Measurements from ENCODE around the gene CBX7. TPM values are rescaled to one million over a fixed set of nuclear protein-coding genes. Genes with fewer than 3 reads are reported as not detected.

The CBX7 gene
- total and polyA plus RNA-seq, 2 donors (not counting 3 experiments of a cell fraction or from before 2014, with no cell fraction given): 3.4 to 7.1 TPM

DNA sequence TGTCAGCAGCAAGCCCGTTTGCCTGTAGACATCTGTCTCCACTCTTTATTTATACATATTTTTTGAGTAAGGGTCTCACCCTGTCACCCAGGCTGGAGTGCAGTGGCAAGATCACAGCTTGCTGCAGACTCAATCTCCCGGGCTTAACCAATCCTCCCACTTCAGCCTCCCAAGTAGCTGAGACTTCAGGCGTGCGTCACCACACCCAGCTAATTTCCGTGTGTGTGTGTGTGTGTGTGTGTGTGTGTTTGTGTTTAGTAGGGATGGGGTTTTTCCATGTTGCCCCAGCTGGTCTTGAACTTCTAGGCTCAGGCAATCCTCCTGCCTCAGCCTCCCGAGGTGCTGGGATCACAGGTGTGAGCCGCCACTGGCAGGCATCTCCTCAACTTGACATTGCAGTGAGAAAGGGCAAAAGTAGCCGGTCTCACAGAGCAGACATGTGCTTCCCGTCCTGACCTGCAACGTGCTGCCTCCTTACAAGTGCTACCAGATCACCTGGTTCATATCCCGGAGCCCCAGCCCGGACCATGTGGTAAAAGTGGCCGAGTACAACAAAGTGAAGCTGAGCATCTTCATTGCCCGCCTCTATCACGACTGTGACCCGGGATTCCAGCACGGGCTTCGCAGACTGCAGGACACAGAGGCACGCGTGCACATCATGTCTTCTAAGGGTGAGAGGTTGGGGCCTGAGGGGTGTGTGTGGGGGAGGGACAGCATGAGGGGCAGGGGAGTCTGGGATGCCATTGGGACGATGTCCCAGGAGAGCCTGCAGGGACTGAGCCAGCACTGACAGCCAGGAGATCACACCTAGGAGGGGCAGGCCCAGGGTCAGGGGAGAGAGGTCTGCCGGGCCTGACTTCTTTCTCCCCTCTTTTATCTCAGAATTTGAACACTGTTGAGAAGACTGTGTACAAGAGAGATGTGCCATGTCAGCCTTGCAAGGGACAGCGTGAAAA lies 61.1 kb downstream of the CBX7 start:
- H3K9me1 ChIP-seq (replicated peaks; ENCODE audit: control insufficient read depth, extremely low read depth, insufficient read depth, low read length): no peaks in the 10 kb centered on the region
- H3K79me2 ChIP-seq (ENCODE audit: control insufficient read depth, insufficient read depth, low read length): no peaks in the 10 kb centered on the region
- peaks cover 0 to 4% of the 10 kb centered on the region in 2 experiments for H3K27me3 ChIP-seq (ENCODE audit: control insufficient read depth in 2 of 2, insufficient read depth in 2 of 2, low read length in 2 of 2)
- H3K27ac ChIP-seq (ENCODE audit: insufficient read depth, low read depth, low read length): no peak overlapping the region
- ChIA-PET CTCF (no interaction called here), POLR2A (no interaction called here)
- no peak overlapping the region for H3K9ac ChIP-seq (replicated peaks; ENCODE audit: extremely low read depth, insufficient read depth, low read length)
- intact Hi-C loops (cut with micrococcal nuclease): no loop called here
- H3K9me3 ChIP-seq (replicated peaks; ENCODE audit: control insufficient read depth, insufficient read depth, low read length): no peaks in the 10 kb centered on the region
- H3K4me3 ChIP-seq (replicated peaks in 1 of 3; ENCODE audit: insufficient read depth in 1 of 3, low read depth in 1 of 3, low read length in 3 of 3): no peak overlapping the region
- DNase-seq (ENCODE audit: low read depth, low spot score) (no peak), FAIRE-seq (no peak)
- H3K4me2 ChIP-seq (ENCODE audit: insufficient read depth, low read length): no peak overlapping the region
- H3K36me3 ChIP-seq (ENCODE audit: control insufficient read depth in 2 of 2, extremely low read depth in 1 of 2, insufficient read depth in 2 of 2, low read length in 2 of 2): no peaks in the 10 kb centered on the region
- dilution Hi-C loops (cut with MboI; ENCODE audit: extremely low pct_ligation_motif_present, low sequenced_read_pairs): no loop called here
- no peaks in the 10 kb centered on the region for H3K4me1 ChIP-seq (ENCODE audit: control insufficient read depth, extremely low read depth, insufficient read depth, low read length)
- no peak overlapping the region for H2AFZ ChIP-seq (ENCODE audit: low read depth, low read length)
- no TSS peak for BruUV-seq (replicated peaks)
- H4K20me1 ChIP-seq (replicated peaks; ENCODE audit: control insufficient read depth, extremely low read depth, insufficient read depth, low read length): no peaks in the 10 kb centered on the region
- TF ChIP-seq POLR2AphosphoS5 (IDR thresholded peaks at IDR 0.05; ENCODE audit: insufficient read depth, low read depth, low read length) (no peak), CTCF (IDR thresholded peaks at IDR 0.05; ENCODE audit: extremely low read depth in 1 of 2, insufficient read depth in 1 of 2, low read depth in 1 of 2, low read length in 2 of 2) (no peak), FOS (IDR thresholded peaks at IDR 0.05; ENCODE audit: borderline replicate concordance, insufficient read depth, low read length) (no peak), MAX (IDR thresholded peaks at IDR 0.05; ENCODE audit: insufficient read depth, insufficient read length) (no peak), JUN (IDR thresholded peaks at IDR 0.05; ENCODE audit: borderline replicate concordance, insufficient read depth, insufficient read length, low read depth) (no peak), EZH2 (IDR thresholded peaks at IDR 0.05; ENCODE audit: borderline replicate concordance, low read depth, low read length, severe bottlenecking) (no peak), POLR2A (IDR thresholded peaks at IDR 0.05; ENCODE audit: low read depth, low read length) (no peak), GATA2 (IDR thresholded peaks at IDR 0.05; ENCODE audit: insufficient read depth, insufficient read length, low read depth, low read length) (no peak)

Data from endothelial cell of umbilical vein (primary cell).